ENCODE data around the gene DEPDC1. TPM values are rescaled to one million over a fixed set of nuclear protein-coding genes. Genes with fewer than 3 reads are reported as not detected.
"Not testable (repeated sequence)": the region's sequence is repeated elsewhere in the genome, so short reads cannot be mapped to it uniquely, and the experiment has no call there.

Gene DEPDC1
- total and polyA plus RNA-seq, 4 experiments from 2014 or later, result not detected

GRCh38 chr1:68493193-68493592, 3.7 kb downstream of the DEPDC1 start:
- Histone ChIP-seq H3K36me3 (ENCODE audit: insufficient read depth, low read length) (no peaks in the 10 kb centered on the region), H3K9me3 (ENCODE audit: control insufficient read depth in 1 of 2, low read length in 2 of 2) (no peaks in the 10 kb centered on the region), H3K4me3 (ENCODE audit: low read length in 2 of 2) (no peak overlapping the region), H3K27me3 (ENCODE audit: insufficient read depth, low read length) (no peaks in the 10 kb centered on the region), H3K4me1 (ENCODE audit: insufficient read depth, low read length) (peaks cover 19% of the 10 kb centered on the region), H3K27ac (ENCODE audit: low read depth, low read length) (no peak overlapping the region)
- ChIA-PET POLR2A (ENCODE audit: partially characterized antibody) (no interaction called here), CTCF (ENCODE audit: partially characterized antibody) (no interaction called here)
- Mint-ChIP-seq H3K4me1 (peaks cover 14 to 21% (median 19%) of the 10 kb centered on the region in 4 donors), H3K4me3 (no peak overlapping the region), H3K27me3 (no peaks in the 10 kb centered on the region), H3K9me3 (peaks cover 0 to 3% (median 0%) of the 10 kb centered on the region in 8 donors), H3K36me3 (no peaks in the 10 kb centered on the region), H3K27ac (no peak overlapping the region)
- intact Hi-C loops (cut with micrococcal nuclease), result no loop called here
- DNase-seq, result no peak

- CTCF ChIA-PET (ENCODE audit: partially characterized antibody); H3K27me3 ChIP-seq (ENCODE audit: insufficient read depth, low read length); H3K4me3 ChIP-seq (ENCODE audit: low read length in 2 of 2); H3K27ac ChIP-seq (ENCODE audit: low read depth, low read length); POLR2A ChIA-PET (ENCODE audit: partially characterized antibody); H3K4me3 Mint-ChIP-seq; H3K9me3 ChIP-seq (ENCODE audit: control insufficient read depth in 1 of 2, low read length in 2 of 2); intact Hi-C loops (cut with micrococcal nuclease); H3K9me3 Mint-ChIP-seq; H3K36me3 ChIP-seq (ENCODE audit: insufficient read depth, low read length); DNase-seq; H3K27me3 Mint-ChIP-seq; H3K36me3 Mint-ChIP-seq: not testable (repeated sequence)
- peaks cover 15% of the 10 kb centered on the region for H3K4me1 ChIP-seq (ENCODE audit: insufficient read depth, low read length)
- Mint-ChIP-seq H3K4me1 (peaks cover 10 to 18% (median 15%) of the 10 kb centered on the region in 4 donors), H3K27ac (peak overlapping the region in 1 of 7 donors; percentile 19)
These were observed 4.6 kb downstream of the DEPDC1 start for GRCh38 chr1:68492255-68492654.

- no peak for DNase-seq
- Mint-ChIP-seq H3K36me3 (no peaks in the 10 kb centered on the region), H3K27me3 (no peaks in the 10 kb centered on the region), H3K27ac (no peak overlapping the region), H3K9me3 (peaks cover 0 to 3% (median 0%) of the 10 kb centered on the region in 8 donors), H3K4me3 (no peak overlapping the region), H3K4me1 (peaks cover 0 to 6% (median 1%) of the 10 kb centered on the region in 4 donors)
- intact Hi-C loops (cut with micrococcal nuclease), result no loop called here
- H3K9me3 ChIP-seq (ENCODE audit: control insufficient read depth in 1 of 2, low read length in 2 of 2), result no peaks in the 10 kb centered on the region
- no peak overlapping the region for H3K4me3 ChIP-seq (ENCODE audit: low read length in 2 of 2)
- no peak overlapping the region for H3K27ac ChIP-seq (ENCODE audit: low read depth, low read length)
- CTCF ChIA-PET (ENCODE audit: partially characterized antibody), result no interaction called here
- POLR2A ChIA-PET (ENCODE audit: partially characterized antibody), result no interaction called here
- H3K36me3 ChIP-seq (ENCODE audit: insufficient read depth, low read length), result no peaks in the 10 kb centered on the region
- H3K4me1 ChIP-seq (ENCODE audit: insufficient read depth, low read length), result peaks cover under 1% of the 10 kb centered on the region
- H3K27me3 ChIP-seq (ENCODE audit: insufficient read depth, low read length), result no peaks in the 10 kb centered on the region
These were observed 6.7 kb downstream of the DEPDC1 start for GRCh38 chr1:68490046-68490651.

- no peak for DNase-seq
- Histone ChIP-seq H3K27me3 (ENCODE audit: insufficient read depth, low read length) (no peaks in the 10 kb centered on the region), H3K4me1 (ENCODE audit: insufficient read depth, low read length) (no peaks in the 10 kb centered on the region), H3K9me3 (ENCODE audit: control insufficient read depth in 1 of 2, low read length in 2 of 2) (no peaks in the 10 kb centered on the region), H3K4me3 (ENCODE audit: low read length in 2 of 2) (no peak overlapping the region), H3K27ac (ENCODE audit: low read depth, low read length) (no peak overlapping the region), H3K36me3 (ENCODE audit: insufficient read depth, low read length) (no peaks in the 10 kb centered on the region)
- POLR2A ChIA-PET (ENCODE audit: partially characterized antibody), result no interaction called here
- Mint-ChIP-seq H3K4me3 (no peak overlapping the region), H3K4me1 (peaks cover 0 to 3% (median under 1%) of the 10 kb centered on the region in 4 donors), H3K9me3 (peaks cover 0 to 5% (median 0%) of the 10 kb centered on the region in 8 donors), H3K27me3 (no peaks in the 10 kb centered on the region), H3K36me3 (no peaks in the 10 kb centered on the region), H3K27ac (no peak overlapping the region)
- intact Hi-C loops (cut with micrococcal nuclease), result no loop called here
- CTCF ChIA-PET (ENCODE audit: partially characterized antibody), result interaction anchor here (1.3 kb wide), 1 partner anchor 16 kb away, joined by 4 read pairs; no protein-coding TSS in a partner anchor
These were observed 11.4 kb downstream of the DEPDC1 start for GRCh38 chr1:68485431-68486022.

- H3K4me3 ChIP-seq (ENCODE audit: low read length in 2 of 2), result no peak overlapping the region
- no peaks in the 10 kb centered on the region for H3K4me1 ChIP-seq (ENCODE audit: insufficient read depth, low read length)
- ChIA-PET POLR2A (ENCODE audit: partially characterized antibody) (no interaction called here), CTCF (ENCODE audit: partially characterized antibody) (interaction anchor here (1.3 kb wide), 1 partner anchor 15 kb away, joined by 4 read pairs; no protein-coding TSS in a partner anchor)
- no peak overlapping the region for H3K27ac ChIP-seq (ENCODE audit: low read depth, low read length)
- no peak for DNase-seq
- Mint-ChIP-seq H3K36me3 (no peaks in the 10 kb centered on the region), H3K27ac (no peak overlapping the region), H3K27me3 (no peaks in the 10 kb centered on the region), H3K9me3 (peaks cover 0 to 3% (median 0%) of the 10 kb centered on the region in 8 donors), H3K4me1 (peaks cover 0 to 4% (median 1%) of the 10 kb centered on the region in 4 donors), H3K4me3 (no peak overlapping the region)
- intact Hi-C loops (cut with micrococcal nuclease), result no loop called here
- no peaks in the 10 kb centered on the region for H3K9me3 ChIP-seq (ENCODE audit: control insufficient read depth in 1 of 2, low read length in 2 of 2)
- no peaks in the 10 kb centered on the region for H3K27me3 ChIP-seq (ENCODE audit: insufficient read depth, low read length)
- H3K36me3 ChIP-seq (ENCODE audit: insufficient read depth, low read length), result no peaks in the 10 kb centered on the region
These were observed 12.3 kb downstream of the DEPDC1 start for GRCh38 chr1:68484618-68485017.

GRCh38 chr1:68481041-68481440, 15.8 kb downstream of the DEPDC1 start:
- peaks cover 0 to 3% (median 0%) of the 10 kb centered on the region in 8 donors for H3K9me3 Mint-ChIP-seq
- no peak for DNase-seq
- Histone ChIP-seq H3K27ac (ENCODE audit: low read depth, low read length) (no peak overlapping the region), H3K36me3 (ENCODE audit: insufficient read depth, low read length) (no peaks in the 10 kb centered on the region), H3K4me3 (ENCODE audit: low read length in 2 of 2) (no peak overlapping the region), H3K9me3 (ENCODE audit: control insufficient read depth in 1 of 2, low read length in 2 of 2) (no peaks in the 10 kb centered on the region), H3K4me1 (ENCODE audit: insufficient read depth, low read length) (no peaks in the 10 kb centered on the region), H3K27me3 (ENCODE audit: insufficient read depth, low read length) (no peaks in the 10 kb centered on the region)
- H3K27ac Mint-ChIP-seq, result peak overlapping the region in 1 of 7 donors; percentile 57
- H3K4me3 Mint-ChIP-seq, result no peak overlapping the region
- intact Hi-C loops (cut with micrococcal nuclease), result no loop called here
- POLR2A ChIA-PET (ENCODE audit: partially characterized antibody), result no interaction called here
- H3K4me1 Mint-ChIP-seq, result peaks cover 0 to 3% (median 1%) of the 10 kb centered on the region in 4 donors
- CTCF ChIA-PET (ENCODE audit: partially characterized antibody), result no interaction called here
- H3K27me3 Mint-ChIP-seq, result no peaks in the 10 kb centered on the region
- no peaks in the 10 kb centered on the region for H3K36me3 Mint-ChIP-seq

GRCh38 chr1:68479501-68479900, 17.4 kb downstream of the DEPDC1 start:
- Mint-ChIP-seq H3K9me3 (peaks cover 0 to 3% (median 0%) of the 10 kb centered on the region in 8 donors), H3K4me1 (peaks cover 0 to 3% (median 1%) of the 10 kb centered on the region in 4 donors), H3K36me3 (no peaks in the 10 kb centered on the region), H3K27ac (no peak overlapping the region), H3K4me3 (no peak overlapping the region), H3K27me3 (no peaks in the 10 kb centered on the region)
- POLR2A ChIA-PET (ENCODE audit: partially characterized antibody), result interaction anchor here (0.7 kb wide), 1 partner anchor 152 kb away, joined by 3 read pairs; no protein-coding TSS in a partner anchor
- intact Hi-C loops (cut with micrococcal nuclease), result no loop called here
- H3K27ac ChIP-seq (ENCODE audit: low read depth, low read length), result no peak overlapping the region
- H3K4me3 ChIP-seq (ENCODE audit: low read length in 2 of 2), result no peak overlapping the region
- no peaks in the 10 kb centered on the region for H3K27me3 ChIP-seq (ENCODE audit: insufficient read depth, low read length)
- H3K9me3 ChIP-seq (ENCODE audit: control insufficient read depth in 1 of 2, low read length in 2 of 2), result no peaks in the 10 kb centered on the region
- no peaks in the 10 kb centered on the region for H3K36me3 ChIP-seq (ENCODE audit: insufficient read depth, low read length)
- CTCF ChIA-PET (ENCODE audit: partially characterized antibody), result no interaction called here
- DNase-seq, result no peak
- H3K4me1 ChIP-seq (ENCODE audit: insufficient read depth, low read length), result no peaks in the 10 kb centered on the region

Measured in CD4-positive, alpha-beta memory T cell (primary cell).